Measurements from ENCODE around the gene DNAJC8. TPM values are rescaled to one million over a fixed set of nuclear protein-coding genes. Genes with fewer than 3 reads are reported as not detected.

DNAJC8 gene
- polyA plus RNA-seq, 1 of the 3 experiments (the other 2 are of a cell fraction), result 50.9 TPM

DNA sequence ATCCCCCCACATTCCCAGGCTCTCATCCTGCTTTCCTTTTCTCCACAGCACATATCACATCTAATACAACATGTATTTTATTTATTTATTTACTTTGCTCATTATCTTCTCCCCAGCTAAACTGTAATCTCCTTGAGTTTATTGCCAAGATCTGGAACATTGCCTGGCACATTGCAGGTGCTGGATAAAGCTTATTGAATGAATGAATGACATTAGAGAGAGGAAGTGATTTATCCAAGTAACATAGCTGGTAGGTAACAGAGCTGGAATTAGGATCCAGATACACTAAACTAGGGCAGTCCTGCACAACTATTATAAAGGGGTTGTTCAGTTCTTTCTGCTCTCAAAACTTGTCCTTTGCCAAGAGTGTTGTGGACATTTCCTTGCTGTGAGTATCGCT lies 47.8 kb downstream of the DNAJC8 start:
- CTCF ChIA-PET, result no interaction called here
- Histone ChIP-seq H2AFZ (ENCODE audit: low read depth) (no peak overlapping the region), H3K9me3 (no peaks in the 10 kb centered on the region), H3K9ac (no peak overlapping the region), H3K27me3 (ENCODE audit: insufficient read depth) (no peaks in the 10 kb centered on the region), H3K27ac (ENCODE audit: low read depth in 2 of 2, low read length in 1 of 2) (no peak overlapping the region), H3K36me3 (replicated peaks in 1 of 2; ENCODE audit: control insufficient read depth in 1 of 2, insufficient read depth in 2 of 2, low read length in 1 of 2) (no peaks in the 10 kb centered on the region), H3K9me2 (no peaks in the 10 kb centered on the region), H3F3A (replicated peaks; ENCODE audit: insufficient read depth) (no peaks in the 10 kb centered on the region), H4K20me1 (ENCODE audit: insufficient read depth) (no peaks in the 10 kb centered on the region), H3K79me2 (ENCODE audit: insufficient read depth) (no peaks in the 10 kb centered on the region), H3K4me2 (no peak overlapping the region), H3K4me1 (ENCODE audit: control insufficient read depth in 1 of 2, insufficient read depth in 2 of 2, low read depth in 1 of 2, low read length in 1 of 2) (no peaks in the 10 kb centered on the region), H3K4me3 (ENCODE audit: low read depth in 2 of 2, low read length in 1 of 2) (no peak overlapping the region)
- TF ChIP-seq TAF1 (IDR thresholded peaks at IDR 0.05; ENCODE audit: borderline replicate concordance, low read depth, low read length) (no peak), MXI1 (IDR thresholded peaks at IDR 0.05; ENCODE audit: low read depth, low read length) (no peak), JUND (IDR thresholded peaks at IDR 0.05) (no peak), TCF12 (IDR thresholded peaks at IDR 0.05) (no peak), EP300 (IDR thresholded peaks at IDR 0.05; ENCODE audit: borderline replicate concordance in 1 of 2, low read depth in 1 of 2, low read length in 1 of 2) (no peak), GATA2 (CRISPR knock-in tag; IDR thresholded peaks at IDR 0.05) (no peak), GABPA (IDR thresholded peaks at IDR 0.05; ENCODE audit: low read depth) (no peak), RFX5 (IDR thresholded peaks at IDR 0.05; ENCODE audit: low read length) (no peak), RAD21 (IDR thresholded peaks at IDR 0.05; ENCODE audit: low read length) (no peak), CHD2 (IDR thresholded peaks at IDR 0.05; ENCODE audit: low read length, partially characterized antibody) (no peak), SIN3A (IDR thresholded peaks at IDR 0.05; ENCODE audit: borderline replicate concordance, low read depth, low read length) (no peak)
- TF ChIP-seq, protein P1, sequence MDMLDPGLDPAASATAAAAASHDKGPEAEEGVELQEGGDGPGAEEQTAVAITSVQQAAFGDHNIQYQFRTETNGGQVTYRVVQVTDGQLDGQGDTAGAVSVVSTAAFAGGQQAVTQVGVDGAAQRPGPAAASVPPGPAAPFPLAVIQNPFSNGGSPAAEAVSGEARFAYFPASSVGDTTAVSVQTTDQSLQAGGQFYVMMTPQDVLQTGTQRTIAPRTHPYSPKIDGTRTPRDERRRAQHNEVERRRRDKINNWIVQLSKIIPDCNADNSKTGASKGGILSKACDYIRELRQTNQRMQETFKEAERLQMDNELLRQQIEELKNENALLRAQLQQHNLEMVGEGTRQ (IDR thresholded peaks at IDR 0.05; ENCODE audit: borderline replicate concordance, low read depth, low read length), result no peak
- TF ChIP-seq, protein P2, sequence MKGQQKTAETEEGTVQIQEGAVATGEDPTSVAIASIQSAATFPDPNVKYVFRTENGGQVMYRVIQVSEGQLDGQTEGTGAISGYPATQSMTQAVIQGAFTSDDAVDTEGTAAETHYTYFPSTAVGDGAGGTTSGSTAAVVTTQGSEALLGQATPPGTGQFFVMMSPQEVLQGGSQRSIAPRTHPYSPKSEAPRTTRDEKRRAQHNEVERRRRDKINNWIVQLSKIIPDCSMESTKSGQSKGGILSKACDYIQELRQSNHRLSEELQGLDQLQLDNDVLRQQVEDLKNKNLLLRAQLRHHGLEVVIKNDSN (IDR thresholded peaks at IDR 0.05; ENCODE audit: borderline replicate concordance, low read depth), result no peak
- TF ChIP-seq, protein P3, sequence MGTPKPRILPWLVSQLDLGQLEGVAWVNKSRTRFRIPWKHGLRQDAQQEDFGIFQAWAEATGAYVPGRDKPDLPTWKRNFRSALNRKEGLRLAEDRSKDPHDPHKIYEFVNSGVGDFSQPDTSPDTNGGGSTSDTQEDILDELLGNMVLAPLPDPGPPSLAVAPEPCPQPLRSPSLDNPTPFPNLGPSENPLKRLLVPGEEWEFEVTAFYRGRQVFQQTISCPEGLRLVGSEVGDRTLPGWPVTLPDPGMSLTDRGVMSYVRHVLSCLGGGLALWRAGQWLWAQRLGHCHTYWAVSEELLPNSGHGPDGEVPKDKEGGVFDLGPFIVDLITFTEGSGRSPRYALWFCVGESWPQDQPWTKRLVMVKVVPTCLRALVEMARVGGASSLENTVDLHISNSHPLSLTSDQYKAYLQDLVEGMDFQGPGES (IDR thresholded peaks at IDR 0.05; ENCODE audit: low read depth, low read length), result no peak
- POLR2A ChIA-PET, result no interaction called here
- DNase-seq, result no peak
- whole genome bisulfite sequencing (ENCODE audit: low lambda C conversion rate), result 84% methylated on average over 1 of the region's 1 CpG
